Activated T-helper 1 cell treated with Interleukin-2 at 50 U/mL for 16 hours (primary cell): ENCODE results near the gene SPRTN.

ENCODE experiments used
- DNase-seq: peaks from one replicate; pipeline ENCODE4 v3.0.0-alpha.2; 2020; ENCODE audit warnings: low read depth

The SPRTN gene

GRCh38 chr1:231376875-231377549, 38.9 kb downstream of the SPRTN start:
- DNase-seq: no peak

GRCh38 chr1:231381729-231382128, 43.6 kb downstream of the SPRTN start:
- no peak for DNase-seq

GRCh38 chr1:231382426-231382825, 44.3 kb downstream of the SPRTN start:
- no peak for DNase-seq

GRCh38 chr1:231383159-231383860, 45.2 kb downstream of the SPRTN start:
- no peak for DNase-seq

- DNase-seq: no peak
Observed at GRCh38 chr1:231384696-231385415, 46.8 kb downstream of the SPRTN start.

GRCh38 chr1:231385416-231385748, 47.3 kb downstream of the SPRTN start:
- DNase-seq: no peak

- DNase-seq: no peak
Observed at GRCh38 chr1:231386466-231386865, 48.4 kb downstream of the SPRTN start.

- no peak for DNase-seq
Observed at GRCh38 chr1:231387770-231388669, 49.9 kb downstream of the SPRTN start.

- no peak for DNase-seq
Observed at GRCh38 chr1:231390071-231390470, 52.0 kb downstream of the SPRTN start.

- DNase-seq: no peak
Observed at GRCh38 chr1:231392389-231393131, 54.5 kb downstream of the SPRTN start.

- no peak for DNase-seq
Observed at GRCh38 chr1:231393668-231394067, 55.6 kb downstream of the SPRTN start.

GRCh38 chr1:231395076-231395997, 57.2 kb downstream of the SPRTN start:
- DNase-seq: no peak

GRCh38 chr1:231395998-231396390, 57.9 kb downstream of the SPRTN start:
- DNase-seq: no peak

GRCh38 chr1:231396643-231397042, 58.5 kb downstream of the SPRTN start:
- DNase-seq: no peak

- DNase-seq: no peak
Observed at GRCh38 chr1:231397886-231398671, 60.0 kb downstream of the SPRTN start.

- no peak for DNase-seq
Observed at GRCh38 chr1:231401478-231401877, 63.4 kb downstream of the SPRTN start.

GRCh38 chr1:231404318-231404717, 66.2 kb downstream of the SPRTN start:
- no peak for DNase-seq
